ENCODE results near the gene MYZAP. TPM values are rescaled to one million over a fixed set of nuclear protein-coding genes. Genes with fewer than 3 reads are reported as not detected.

Gene MYZAP
- polyA plus RNA-seq, 1 experiment = not detected

GRCh38 chr15:57566834-57567233 lies 24.9 kb upstream of the MYZAP start:
- DNase-seq (ENCODE audit: low read depth, low spot score) = no peak
- H3K27me3 ChIP-seq (ENCODE audit: control insufficient read depth, insufficient read depth, low read length) = peaks cover 5% of the 10 kb centered on the region
- no peak overlapping the region for H3K4me3 ChIP-seq (ENCODE audit: low read depth, low read length)
- TF ChIP-seq CTCF (IDR thresholded peaks at IDR 0.05; ENCODE audit: low read depth, low read length) = no peak
- CTCF ChIA-PET = interaction anchor here (0.6 kb wide), 1 partner anchor 21 kb away, joined by 3 read pairs; no protein-coding TSS in a partner anchor
- H3K9me3 ChIP-seq (ENCODE audit: control insufficient read depth, insufficient read depth, low read length) = no peaks in the 10 kb centered on the region
- POLR2A ChIA-PET = no interaction called here
- H3K27ac ChIP-seq (ENCODE audit: low read depth, low read length) = no peak overlapping the region

GRCh38 chr15:57567891-57568290 lies 23.8 kb upstream of the MYZAP start:
- no peaks in the 10 kb centered on the region for H3K9me3 ChIP-seq (ENCODE audit: control insufficient read depth, insufficient read depth, low read length)
- no peak for DNase-seq (ENCODE audit: low read depth, low spot score)
- no peak overlapping the region for H3K27ac ChIP-seq (ENCODE audit: low read depth, low read length)
- H3K4me3 ChIP-seq (ENCODE audit: low read depth, low read length) = no peak overlapping the region
- TF ChIP-seq CTCF (IDR thresholded peaks at IDR 0.05; ENCODE audit: low read depth, low read length) = no peak
- POLR2A ChIA-PET = no interaction called here
- CTCF ChIA-PET = interaction anchor here (0.6 to 0.7 kb wide), 2 partner anchors 297 to 600 kb away, joined by 4 read pairs; no protein-coding TSS in a partner anchor
- peaks cover 5% of the 10 kb centered on the region for H3K27me3 ChIP-seq (ENCODE audit: control insufficient read depth, insufficient read depth, low read length)

GRCh38 chr15:57568299-57568698 lies 23.4 kb upstream of the MYZAP start:
- Histone ChIP-seq H3K27me3 (ENCODE audit: control insufficient read depth, insufficient read depth, low read length) (peaks cover 5% of the 10 kb centered on the region), H3K27ac (ENCODE audit: low read depth, low read length) (no peak overlapping the region), H3K9me3 (ENCODE audit: control insufficient read depth, insufficient read depth, low read length) (no peaks in the 10 kb centered on the region), H3K4me3 (ENCODE audit: low read depth, low read length) (no peak overlapping the region)
- no peak for TF ChIP-seq CTCF (IDR thresholded peaks at IDR 0.05; ENCODE audit: low read depth, low read length)
- ChIA-PET CTCF (no interaction called here), POLR2A (no interaction called here)
- no peak for DNase-seq (ENCODE audit: low read depth, low spot score)

- Histone ChIP-seq H3K9me3 (ENCODE audit: control insufficient read depth, insufficient read depth, low read length) (no peaks in the 10 kb centered on the region), H3K27ac (ENCODE audit: low read depth, low read length) (no peak overlapping the region), H3K27me3 (ENCODE audit: control insufficient read depth, insufficient read depth, low read length) (peaks cover 5% of the 10 kb centered on the region), H3K4me3 (ENCODE audit: low read depth, low read length) (no peak overlapping the region)
- no peak for DNase-seq (ENCODE audit: low read depth, low spot score)
- TF ChIP-seq CTCF (IDR thresholded peaks at IDR 0.05; ENCODE audit: low read depth, low read length) = no peak
- CTCF ChIA-PET = no interaction called here
- POLR2A ChIA-PET = no interaction called here
Measured at GRCh38 chr15:57570340-57570739, 21.4 kb upstream of the MYZAP start.

- ChIA-PET POLR2A (no interaction called here), CTCF (no interaction called here)
- DNase-seq (ENCODE audit: low read depth, low spot score) = no peak
- Histone ChIP-seq H3K4me3 (ENCODE audit: low read depth, low read length) (no peak overlapping the region), H3K27me3 (ENCODE audit: control insufficient read depth, insufficient read depth, low read length) (peaks cover 5% of the 10 kb centered on the region), H3K9me3 (ENCODE audit: control insufficient read depth, insufficient read depth, low read length) (no peaks in the 10 kb centered on the region), H3K27ac (ENCODE audit: low read depth, low read length) (no peak overlapping the region)
- TF ChIP-seq CTCF (IDR thresholded peaks at IDR 0.05; ENCODE audit: low read depth, low read length) = no peak
Measured at GRCh38 chr15:57570994-57571393, 20.7 kb upstream of the MYZAP start.

All from AG04450 (cell line).